ENCODE results near the gene CYCS. TPM values are rescaled to one million over a fixed set of nuclear protein-coding genes. Genes with fewer than 3 reads are reported as not detected.
"Not testable (repeated sequence)": the region's sequence is repeated elsewhere in the genome, so short reads cannot be mapped to it uniquely, and the experiment has no call there.

The CYCS gene
- total RNA-seq, 1 donor from 2014 or later: 39.1 TPM

DNA sequence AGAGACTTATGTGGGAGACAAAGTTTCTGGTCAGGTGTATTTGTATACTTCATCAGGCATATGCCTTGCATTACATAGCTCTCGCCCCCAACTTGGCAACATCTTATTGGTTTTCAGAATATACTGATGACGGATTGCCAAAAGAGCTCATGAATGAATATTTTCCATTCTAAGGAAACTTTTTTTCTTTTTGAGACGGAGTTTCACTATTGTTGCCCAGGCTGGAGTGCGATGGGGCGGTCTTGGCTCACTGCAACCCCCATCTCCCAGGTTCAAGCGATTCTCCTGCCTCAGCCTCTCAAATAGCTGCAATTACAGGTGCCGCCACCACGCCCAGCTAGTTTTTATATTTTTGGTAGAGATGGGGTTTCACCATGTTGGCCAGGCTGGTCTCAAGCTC, 6.0 kb downstream of the CYCS start:
- Histone ChIP-seq H3K4me1 (ENCODE audit: control insufficient read depth in 3 of 3, insufficient read depth in 3 of 3, low read length in 3 of 3) (peaks cover 4 to 10% (median 6%) of the 10 kb centered on the region in 3 donors), H3K4me3 (ENCODE audit: low read length in 3 of 3) (no peak overlapping the region), H3K9me3 (ENCODE audit: control insufficient read depth in 3 of 3, low read length in 3 of 3) (no peaks in the 10 kb centered on the region), H3K9ac (ENCODE audit: low read depth in 1 of 3, low read length in 3 of 3) (no peak overlapping the region), H3K27ac (ENCODE audit: low read depth, low read length) (no peak overlapping the region), H3K36me3 (ENCODE audit: control insufficient read depth in 3 of 3, insufficient read depth in 3 of 3, low read length in 3 of 3) (peaks cover 8 to 25% (median 22%) of the 10 kb centered on the region in 3 donors), H3K27me3 (ENCODE audit: control insufficient read depth in 3 of 3, insufficient read depth in 3 of 3, low read length in 3 of 3) (no peaks in the 10 kb centered on the region)

DNA sequence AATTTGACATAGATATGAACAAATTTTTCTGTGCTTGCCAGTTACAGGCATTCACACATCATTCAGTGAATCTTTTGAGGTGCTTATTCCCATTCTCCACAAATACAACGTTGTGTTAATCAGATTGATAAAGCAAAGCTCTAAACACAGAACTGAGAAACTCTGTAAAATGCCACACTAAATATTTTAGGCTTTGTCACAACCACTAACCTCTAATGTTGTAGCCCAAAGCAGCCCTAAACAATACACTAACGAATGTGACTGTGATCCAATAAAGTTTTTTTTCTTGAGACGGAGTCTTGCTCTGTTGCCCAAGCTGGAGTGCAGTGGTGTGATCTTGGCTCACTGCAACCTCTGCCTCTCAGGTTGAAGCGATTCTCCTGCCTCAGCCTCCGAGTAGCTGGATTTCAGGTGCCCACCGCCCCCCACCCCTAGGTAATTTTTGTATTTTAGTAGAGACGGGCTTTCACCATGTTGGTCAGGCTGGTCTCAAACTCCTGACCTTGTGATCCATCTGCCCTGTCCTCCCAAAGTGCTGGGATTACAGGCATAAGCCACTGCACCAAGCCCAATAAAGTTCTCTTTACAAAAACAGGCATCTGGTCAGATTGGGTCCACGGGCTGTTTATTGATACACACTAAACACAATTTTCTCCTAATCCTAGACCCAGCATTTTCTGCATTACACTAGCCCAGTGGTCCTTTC, 6.9 kb downstream of the CYCS start:
- Histone ChIP-seq H3K4me3 (ENCODE audit: low read length in 3 of 3) (no peak overlapping the region), H3K27ac (ENCODE audit: low read depth, low read length) (no peak overlapping the region), H3K27me3 (ENCODE audit: control insufficient read depth in 3 of 3, insufficient read depth in 3 of 3, low read length in 3 of 3) (no peaks in the 10 kb centered on the region), H3K36me3 (ENCODE audit: control insufficient read depth in 3 of 3, insufficient read depth in 3 of 3, low read length in 3 of 3) (peaks cover 8 to 25% (median 22%) of the 10 kb centered on the region in 3 donors), H3K9ac (ENCODE audit: low read depth in 1 of 3, low read length in 3 of 3) (no peak overlapping the region), H3K4me1 (ENCODE audit: control insufficient read depth in 3 of 3, insufficient read depth in 3 of 3, low read length in 3 of 3) (peaks cover 0 to 4% (median 0%) of the 10 kb centered on the region in 3 donors), H3K9me3 (ENCODE audit: control insufficient read depth in 3 of 3, low read length in 3 of 3) (no peaks in the 10 kb centered on the region)

DNA sequence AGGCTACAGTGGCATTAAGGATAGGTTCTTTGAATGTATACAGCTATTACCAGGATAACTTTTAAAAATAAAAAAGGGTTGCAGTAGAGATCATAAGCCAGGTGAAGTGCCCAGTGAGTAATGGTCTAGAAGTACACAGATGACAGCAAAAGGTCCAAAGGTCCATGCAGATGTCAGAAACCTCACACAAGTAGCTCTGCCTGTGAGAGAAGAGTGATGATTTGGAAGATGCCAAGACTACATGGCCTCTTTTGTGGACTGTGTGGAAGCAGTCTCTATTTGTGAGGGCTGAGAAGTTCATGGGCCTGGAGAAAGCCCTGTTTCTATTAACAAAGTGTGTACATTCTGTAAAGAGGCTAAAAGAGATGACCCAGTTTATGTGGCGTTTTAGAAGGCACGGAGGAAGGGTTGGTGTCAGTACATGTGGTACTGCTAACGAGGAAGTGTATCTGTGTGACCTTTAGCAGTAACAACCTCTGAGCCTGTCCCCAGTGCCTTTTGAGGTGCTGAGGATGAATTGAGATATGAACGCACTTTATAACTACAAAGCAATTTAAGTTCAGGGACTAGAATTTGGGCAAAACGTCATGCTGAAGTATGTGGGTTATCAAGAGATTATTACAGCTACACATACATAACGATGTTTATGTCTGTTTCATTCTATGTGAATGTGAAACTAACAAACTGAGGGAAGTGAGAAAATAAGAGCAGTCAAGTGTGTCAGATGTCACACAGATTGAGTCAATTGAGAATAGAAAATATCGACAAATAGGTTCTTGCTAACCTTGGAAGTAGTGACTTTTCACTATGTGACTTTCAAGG, 7.6 kb downstream of the CYCS start:
- no peak overlapping the region for H3K4me3 ChIP-seq (ENCODE audit: low read length in 3 of 3)
- H3K27ac ChIP-seq (ENCODE audit: low read depth, low read length): no peak overlapping the region
- peaks cover 8 to 22% (median 21%) of the 10 kb centered on the region in 3 donors for H3K36me3 ChIP-seq (ENCODE audit: control insufficient read depth in 3 of 3, insufficient read depth in 3 of 3, low read length in 3 of 3)
- no peaks in the 10 kb centered on the region for H3K27me3 ChIP-seq (ENCODE audit: control insufficient read depth in 3 of 3, insufficient read depth in 3 of 3, low read length in 3 of 3)
- H3K9ac ChIP-seq (ENCODE audit: low read depth in 1 of 3, low read length in 3 of 3): no peak overlapping the region
- peaks cover 0 to 2% (median 0%) of the 10 kb centered on the region in 3 donors for H3K4me1 ChIP-seq (ENCODE audit: control insufficient read depth in 3 of 3, insufficient read depth in 3 of 3, low read length in 3 of 3)
- H3K9me3 ChIP-seq (ENCODE audit: control insufficient read depth in 3 of 3, low read length in 3 of 3): no peaks in the 10 kb centered on the region

DNA sequence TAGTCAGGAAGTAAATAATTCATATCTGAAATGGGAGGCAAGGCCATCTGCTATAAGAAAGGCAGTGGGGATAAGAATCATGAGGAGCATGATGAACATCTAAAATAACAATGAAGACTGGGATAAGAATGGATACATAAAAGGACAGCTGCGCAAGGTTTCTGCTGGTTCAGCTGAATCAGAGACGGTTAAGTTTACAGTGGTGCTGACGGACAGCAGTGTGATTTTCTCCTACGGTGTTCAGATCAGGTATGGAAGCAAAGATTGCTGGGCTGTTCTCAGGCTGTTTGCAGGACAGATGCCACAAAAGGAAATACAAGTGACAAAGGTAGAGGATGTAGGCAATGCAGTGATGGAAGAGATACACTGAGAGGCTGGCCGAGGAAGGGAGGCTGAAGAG, 8.4 kb downstream of the CYCS start:
- no peak overlapping the region for H3K4me3 ChIP-seq (ENCODE audit: low read length in 3 of 3)
- H3K4me1 ChIP-seq (ENCODE audit: control insufficient read depth in 3 of 3, insufficient read depth in 3 of 3, low read length in 3 of 3): no peaks in the 10 kb centered on the region
- H3K27ac ChIP-seq (ENCODE audit: low read depth, low read length): no peak overlapping the region
- H3K9me3 ChIP-seq (ENCODE audit: control insufficient read depth in 3 of 3, low read length in 3 of 3): no peaks in the 10 kb centered on the region
- H3K36me3 ChIP-seq (ENCODE audit: control insufficient read depth in 3 of 3, insufficient read depth in 3 of 3, low read length in 3 of 3): peaks cover 8 to 15% (median 13%) of the 10 kb centered on the region in 3 donors
- no peak overlapping the region for H3K9ac ChIP-seq (ENCODE audit: low read depth in 1 of 3, low read length in 3 of 3)
- H3K27me3 ChIP-seq (ENCODE audit: control insufficient read depth in 3 of 3, insufficient read depth in 3 of 3, low read length in 3 of 3): no peaks in the 10 kb centered on the region

DNA sequence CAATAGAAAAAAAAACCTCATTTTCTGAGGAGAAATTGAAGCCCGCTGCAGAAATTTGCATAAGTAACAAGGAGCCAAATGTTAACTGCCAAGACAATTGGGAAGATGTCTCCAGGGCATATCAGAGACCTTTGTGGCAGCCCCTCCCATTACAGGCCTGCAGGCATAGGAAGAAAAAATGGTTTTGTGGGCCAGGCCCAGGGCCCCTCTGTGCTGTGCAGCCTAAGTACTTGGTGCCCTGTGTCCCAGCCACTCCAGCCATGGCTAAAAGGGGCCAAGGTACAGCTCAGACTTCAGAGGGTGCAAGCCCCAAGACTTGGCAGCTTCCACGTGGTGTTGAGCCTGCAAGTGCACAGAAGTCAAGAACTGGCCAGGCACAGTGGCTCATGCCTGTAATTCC, 14.5 kb downstream of the CYCS start:
- H3K4me3 ChIP-seq (ENCODE audit: low read length in 3 of 3); H3K9me3 ChIP-seq (ENCODE audit: control insufficient read depth in 3 of 3, low read length in 3 of 3); H3K27ac ChIP-seq (ENCODE audit: low read depth, low read length); H3K4me1 ChIP-seq (ENCODE audit: control insufficient read depth in 3 of 3, insufficient read depth in 3 of 3, low read length in 3 of 3); H3K9ac ChIP-seq (ENCODE audit: low read depth in 1 of 3, low read length in 3 of 3); H3K27me3 ChIP-seq (ENCODE audit: control insufficient read depth in 3 of 3, insufficient read depth in 3 of 3, low read length in 3 of 3); H3K36me3 ChIP-seq (ENCODE audit: control insufficient read depth in 3 of 3, insufficient read depth in 3 of 3, low read length in 3 of 3): not testable (repeated sequence)

DNA sequence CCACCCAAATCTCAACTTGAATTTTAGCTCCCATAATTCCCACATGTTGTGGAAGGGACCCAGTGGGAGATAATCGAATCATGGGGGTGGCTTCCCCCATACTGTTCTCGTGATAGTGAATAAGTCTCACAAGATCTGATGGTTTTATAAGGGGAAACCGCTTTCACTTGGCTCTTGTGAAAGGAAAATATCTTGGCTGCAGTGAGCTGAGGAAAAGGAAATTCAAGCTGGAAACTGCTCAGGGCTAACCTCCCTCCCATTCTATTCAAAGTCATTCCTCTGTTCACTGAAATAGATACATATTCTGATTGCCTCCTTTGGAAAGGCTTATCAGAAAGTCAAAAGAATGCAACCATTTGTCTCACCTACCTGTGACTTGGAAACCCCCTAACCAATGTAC, 15.8 kb downstream of the CYCS start:
- no peak overlapping the region for H3K9ac ChIP-seq (ENCODE audit: low read depth in 1 of 3, low read length in 3 of 3)
- H3K36me3 ChIP-seq (ENCODE audit: control insufficient read depth in 3 of 3, insufficient read depth in 3 of 3, low read length in 3 of 3): no peaks in the 10 kb centered on the region
- H3K27ac ChIP-seq (ENCODE audit: low read depth, low read length): no peak overlapping the region
- no peak overlapping the region for H3K4me3 ChIP-seq (ENCODE audit: low read length in 3 of 3)
- H3K4me1 ChIP-seq (ENCODE audit: control insufficient read depth in 3 of 3, insufficient read depth in 3 of 3, low read length in 3 of 3): no peaks in the 10 kb centered on the region
- H3K9me3 ChIP-seq (ENCODE audit: control insufficient read depth in 3 of 3, low read length in 3 of 3): no peaks in the 10 kb centered on the region
- H3K27me3 ChIP-seq (ENCODE audit: control insufficient read depth in 3 of 3, insufficient read depth in 3 of 3, low read length in 3 of 3): no peaks in the 10 kb centered on the region

DNA sequence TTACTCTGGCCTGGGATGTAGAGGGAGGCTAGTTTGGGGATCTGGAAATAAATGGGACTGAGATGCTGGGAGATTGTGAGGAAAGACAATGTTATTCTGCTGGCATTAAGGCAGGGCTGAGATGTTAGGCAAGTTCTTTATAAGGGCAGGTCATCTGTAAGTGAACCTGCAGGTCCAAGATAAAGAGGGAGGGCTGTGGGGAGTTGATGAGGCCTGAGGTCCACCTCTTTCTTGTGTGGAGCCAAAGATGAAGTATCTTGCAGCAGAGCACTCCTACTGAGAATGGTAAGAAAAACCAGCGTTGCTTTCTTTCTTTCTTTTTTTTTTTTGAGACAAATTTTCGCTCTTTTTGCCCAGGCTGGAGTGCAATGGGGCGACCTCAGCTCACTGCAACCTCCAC, 19.1 kb downstream of the CYCS start:
- H3K4me1 ChIP-seq (ENCODE audit: control insufficient read depth in 3 of 3, insufficient read depth in 3 of 3, low read length in 3 of 3): no peaks in the 10 kb centered on the region
- H3K36me3 ChIP-seq (ENCODE audit: control insufficient read depth in 3 of 3, insufficient read depth in 3 of 3, low read length in 3 of 3): no peaks in the 10 kb centered on the region
- no peaks in the 10 kb centered on the region for H3K27me3 ChIP-seq (ENCODE audit: control insufficient read depth in 3 of 3, insufficient read depth in 3 of 3, low read length in 3 of 3)
- H3K27ac ChIP-seq (ENCODE audit: low read depth, low read length): no peak overlapping the region
- H3K9ac ChIP-seq (ENCODE audit: low read depth in 1 of 3, low read length in 3 of 3): no peak overlapping the region
- H3K4me3 ChIP-seq (ENCODE audit: low read length in 3 of 3): no peak overlapping the region
- H3K9me3 ChIP-seq (ENCODE audit: control insufficient read depth in 3 of 3, low read length in 3 of 3): no peaks in the 10 kb centered on the region

DNA sequence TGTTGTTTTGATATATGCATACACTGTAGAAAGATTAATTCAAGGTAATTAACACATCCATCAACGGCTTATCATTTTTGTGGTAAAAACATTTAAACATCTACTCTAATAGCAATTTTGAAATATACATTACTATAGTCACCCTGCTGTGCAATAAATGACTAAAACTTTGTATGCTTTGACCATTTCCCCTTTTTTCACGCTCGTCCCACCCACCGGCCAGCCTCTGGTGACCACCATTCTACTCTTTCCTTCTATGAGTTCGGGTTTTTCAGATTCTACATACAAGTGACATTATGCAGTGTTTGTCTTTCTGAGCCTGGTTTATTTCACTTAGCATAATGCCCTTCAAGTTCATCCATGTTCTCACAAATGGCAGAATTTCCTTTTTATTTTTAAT, 21.3 kb downstream of the CYCS start:
- H3K9ac ChIP-seq (ENCODE audit: low read depth in 1 of 3, low read length in 3 of 3): no peak overlapping the region
- H3K4me3 ChIP-seq (ENCODE audit: low read length in 3 of 3): no peak overlapping the region
- no peaks in the 10 kb centered on the region for H3K36me3 ChIP-seq (ENCODE audit: control insufficient read depth in 3 of 3, insufficient read depth in 3 of 3, low read length in 3 of 3)
- H3K27ac ChIP-seq (ENCODE audit: low read depth, low read length): no peak overlapping the region
- H3K9me3 ChIP-seq (ENCODE audit: control insufficient read depth in 3 of 3, low read length in 3 of 3): no peaks in the 10 kb centered on the region
- no peaks in the 10 kb centered on the region for H3K4me1 ChIP-seq (ENCODE audit: control insufficient read depth in 3 of 3, insufficient read depth in 3 of 3, low read length in 3 of 3)
- H3K27me3 ChIP-seq (ENCODE audit: control insufficient read depth in 3 of 3, insufficient read depth in 3 of 3, low read length in 3 of 3): no peaks in the 10 kb centered on the region

DNA sequence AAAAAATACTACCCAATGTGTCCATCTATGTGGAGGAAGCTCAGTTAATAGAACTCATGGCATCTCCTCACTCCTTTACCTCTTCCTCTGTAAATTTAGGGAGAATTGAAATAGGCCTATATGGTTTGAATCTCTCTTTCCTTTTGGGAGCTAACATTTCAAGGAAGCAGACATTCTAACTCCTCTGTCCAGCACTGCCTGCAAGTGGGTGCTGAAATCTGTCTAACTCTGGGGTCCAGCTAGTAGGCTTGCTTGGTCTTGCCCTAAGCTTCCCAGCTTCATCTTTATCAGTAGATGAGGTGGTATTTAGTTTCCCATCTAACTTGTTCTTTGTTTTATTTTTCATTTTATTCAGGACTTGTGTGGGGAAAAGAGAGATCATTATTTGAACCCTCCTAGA, 23.2 kb downstream of the CYCS start:
- Histone ChIP-seq H3K9ac (ENCODE audit: low read depth in 1 of 3, low read length in 3 of 3) (no peak overlapping the region), H3K36me3 (ENCODE audit: control insufficient read depth in 3 of 3, insufficient read depth in 3 of 3, low read length in 3 of 3) (no peaks in the 10 kb centered on the region), H3K4me1 (ENCODE audit: control insufficient read depth in 3 of 3, insufficient read depth in 3 of 3, low read length in 3 of 3) (no peaks in the 10 kb centered on the region), H3K4me3 (ENCODE audit: low read length in 3 of 3) (no peak overlapping the region), H3K27ac (ENCODE audit: low read depth, low read length) (no peak overlapping the region), H3K9me3 (ENCODE audit: control insufficient read depth in 3 of 3, low read length in 3 of 3) (no peaks in the 10 kb centered on the region), H3K27me3 (ENCODE audit: control insufficient read depth in 3 of 3, insufficient read depth in 3 of 3, low read length in 3 of 3) (no peaks in the 10 kb centered on the region)
